A549 (cell line): Measurements from ENCODE around the gene KCNJ14. TPM values are rescaled to one million over a fixed set of nuclear protein-coding genes. Genes with fewer than 3 reads are reported as not detected.

ENCODE experiments used
- polyA plus RNA-seq, 4 experiments: library from polyadenylated mRNA; depleted of rRNA in 3 of 4; stranded (reverse); fragments of >200 nt; fragmentation: RNase III in 1 of 4; extraction: RNeasy Plus Mini Kit Qiagen cat#74134 plus additional on column Dnase treatment in 1 of 4; gene quantifications; 2 replicates in 3 of 4; 3 replicates in 1 of 4; pipeline ENCODE4 v1.2.3, GENCODE V29; 2011 to 2017

Gene KCNJ14
- polyA plus RNA-seq, 2 of the 4 experiments (the other 2 are of a cell fraction) = 1.3 to 1.9 TPM

Other genes with a start within 250 kb of the KCNJ14 start
- gene CARD8, start 199.7 kb upstream of the KCNJ14 start, polyA plus RNA-seq (2011; rRNA removed) = 27.4 and 34.7 TPM in 2 replicates
- 27.2 to 27.5 TPM (median 27.5 TPM) in 3 replicates for gene CARD8, start 199.7 kb upstream of the KCNJ14 start, polyA plus RNA-seq (2017; fragmentation: RNase III; extraction: RNeasy Plus Mini Kit Qiagen cat#74134 plus additional on column Dnase treatment)
- 3.1 and 3.5 TPM in 2 replicates for gene ZNF114, start 185.5 kb upstream of the KCNJ14 start, polyA plus RNA-seq (2011; rRNA removed)
- gene ZNF114, start 185.5 kb upstream of the KCNJ14 start, polyA plus RNA-seq (2017; fragmentation: RNase III; extraction: RNeasy Plus Mini Kit Qiagen cat#74134 plus additional on column Dnase treatment) = 4.3 to 5.6 TPM (median 4.6 TPM) in 3 replicates
- 147 and 210 TPM in 2 replicates for gene EMP3, start 130.0 kb upstream of the KCNJ14 start, polyA plus RNA-seq (2011; rRNA removed)
- 564 to 580 TPM (median 566 TPM) in 3 replicates for gene EMP3, start 130.0 kb upstream of the KCNJ14 start, polyA plus RNA-seq (2017; fragmentation: RNase III; extraction: RNeasy Plus Mini Kit Qiagen cat#74134 plus additional on column Dnase treatment)
- 7.4 and 7.6 TPM in 2 replicates for gene TMEM143, start 91.6 kb upstream of the KCNJ14 start, polyA plus RNA-seq (2011; rRNA removed)
- gene TMEM143, start 91.6 kb upstream of the KCNJ14 start, polyA plus RNA-seq (2017; fragmentation: RNase III; extraction: RNeasy Plus Mini Kit Qiagen cat#74134 plus additional on column Dnase treatment) = 6.3 to 7.0 TPM (median 6.4 TPM) in 3 replicates
- 2.3 and 2.9 TPM in 2 replicates for gene SYNGR4, start 91.2 kb upstream of the KCNJ14 start, polyA plus RNA-seq (2011; rRNA removed)
- gene SYNGR4, start 91.2 kb upstream of the KCNJ14 start, polyA plus RNA-seq (2017; fragmentation: RNase III; extraction: RNeasy Plus Mini Kit Qiagen cat#74134 plus additional on column Dnase treatment) = 2.5 to 4.4 TPM (median 2.9 TPM) in 3 replicates
- 200 and 270 TPM in 2 replicates for gene KDELR1, start 64.0 kb upstream of the KCNJ14 start, polyA plus RNA-seq (2011; rRNA removed)
- 280 to 318 TPM (median 302 TPM) in 3 replicates for gene KDELR1, start 64.0 kb upstream of the KCNJ14 start, polyA plus RNA-seq (2017; fragmentation: RNase III; extraction: RNeasy Plus Mini Kit Qiagen cat#74134 plus additional on column Dnase treatment)
- 2.6 and 3.4 TPM in 2 replicates for gene GRIN2D, start 61.9 kb upstream of the KCNJ14 start, polyA plus RNA-seq (2011; rRNA removed)
- gene GRIN2D, start 61.9 kb upstream of the KCNJ14 start, polyA plus RNA-seq (2017; fragmentation: RNase III; extraction: RNeasy Plus Mini Kit Qiagen cat#74134 plus additional on column Dnase treatment) = 5.8 to 6.8 TPM (median 6.3 TPM) in 3 replicates
- gene GRWD1, start 9.6 kb upstream of the KCNJ14 start, polyA plus RNA-seq (2011; rRNA removed) = 40.0 and 48.1 TPM in 2 replicates
- 82.1 to 87.0 TPM (median 84.2 TPM) in 3 replicates for gene GRWD1, start 9.6 kb upstream of the KCNJ14 start, polyA plus RNA-seq (2017; fragmentation: RNase III; extraction: RNeasy Plus Mini Kit Qiagen cat#74134 plus additional on column Dnase treatment)
- gene CYTH2, start 13.8 kb downstream of the KCNJ14 start, polyA plus RNA-seq (2011; rRNA removed) = 33.4 and 36.9 TPM in 2 replicates
- gene CYTH2, start 13.8 kb downstream of the KCNJ14 start, polyA plus RNA-seq (2017; fragmentation: RNase III; extraction: RNeasy Plus Mini Kit Qiagen cat#74134 plus additional on column Dnase treatment) = 42.3 to 55.4 TPM (median 50.5 TPM) in 3 replicates
- gene LMTK3, start 56.3 kb downstream of the KCNJ14 start, polyA plus RNA-seq (2011; rRNA removed) = 0.62 and 0.95 TPM in 2 replicates
- 4.6 to 6.1 TPM (median 5.6 TPM) in 3 replicates for gene LMTK3, start 56.3 kb downstream of the KCNJ14 start, polyA plus RNA-seq (2017; fragmentation: RNase III; extraction: RNeasy Plus Mini Kit Qiagen cat#74134 plus additional on column Dnase treatment)
- gene SULT2B1, start 96.6 kb downstream of the KCNJ14 start, polyA plus RNA-seq (2011; rRNA removed) = 22.2 and 22.4 TPM in 2 replicates
- gene SULT2B1, start 96.6 kb downstream of the KCNJ14 start, polyA plus RNA-seq (2017; fragmentation: RNase III; extraction: RNeasy Plus Mini Kit Qiagen cat#74134 plus additional on column Dnase treatment) = 30.1 to 36.5 TPM (median 34.3 TPM) in 3 replicates
- gene SPACA4, start 151.2 kb downstream of the KCNJ14 start, polyA plus RNA-seq (2011; rRNA removed) = 0.08 and 0.09 TPM in 2 replicates
- gene SPACA4, start 151.2 kb downstream of the KCNJ14 start, polyA plus RNA-seq (2017; fragmentation: RNase III; extraction: RNeasy Plus Mini Kit Qiagen cat#74134 plus additional on column Dnase treatment) = 0.12 to 0.13 TPM in 2 of 3 replicates, not detected in the other
- 0.16 and 0.45 TPM in 2 replicates for gene FAM83E, start 159.5 kb downstream of the KCNJ14 start, polyA plus RNA-seq (2011; rRNA removed)
- 0.24 to 0.45 TPM (median 0.41 TPM) in 3 replicates for gene FAM83E, start 159.5 kb downstream of the KCNJ14 start, polyA plus RNA-seq (2017; fragmentation: RNase III; extraction: RNeasy Plus Mini Kit Qiagen cat#74134 plus additional on column Dnase treatment)
- 1,390 and 1,780 TPM in 2 replicates for gene RPL18, start 163.6 kb downstream of the KCNJ14 start, polyA plus RNA-seq (2011; rRNA removed)
- gene RPL18, start 163.6 kb downstream of the KCNJ14 start, polyA plus RNA-seq (2017; fragmentation: RNase III; extraction: RNeasy Plus Mini Kit Qiagen cat#74134 plus additional on column Dnase treatment) = 2,568 to 2,696 TPM (median 2,647 TPM) in 3 replicates
- gene SPHK2, start 163.9 kb downstream of the KCNJ14 start, polyA plus RNA-seq (2011; rRNA removed) = 5.5 and 6.1 TPM in 2 replicates
- gene SPHK2, start 163.9 kb downstream of the KCNJ14 start, polyA plus RNA-seq (2017; fragmentation: RNase III; extraction: RNeasy Plus Mini Kit Qiagen cat#74134 plus additional on column Dnase treatment) = 14.7 to 18.3 TPM (median 17.1 TPM) in 3 replicates
- gene DBP, start 181.8 kb downstream of the KCNJ14 start, polyA plus RNA-seq (2011; rRNA removed) = 1.8 and 2.5 TPM in 2 replicates
- 3.8 to 5.5 TPM (median 4.1 TPM) in 3 replicates for gene DBP, start 181.8 kb downstream of the KCNJ14 start, polyA plus RNA-seq (2017; fragmentation: RNase III; extraction: RNeasy Plus Mini Kit Qiagen cat#74134 plus additional on column Dnase treatment)
- 8.8 and 9.8 TPM in 2 replicates for gene CA11, start 190.6 kb downstream of the KCNJ14 start, polyA plus RNA-seq (2011; rRNA removed)
- 12.8 to 21.0 TPM (median 17.5 TPM) in 3 replicates for gene CA11, start 190.6 kb downstream of the KCNJ14 start, polyA plus RNA-seq (2017; fragmentation: RNase III; extraction: RNeasy Plus Mini Kit Qiagen cat#74134 plus additional on column Dnase treatment)
- gene NTN5, start 217.4 kb downstream of the KCNJ14 start, polyA plus RNA-seq (2011; rRNA removed) = 0.22 and 0.41 TPM in 2 replicates
- 0.18 to 0.44 TPM (median 0.28 TPM) in 3 replicates for gene NTN5, start 217.4 kb downstream of the KCNJ14 start, polyA plus RNA-seq (2017; fragmentation: RNase III; extraction: RNeasy Plus Mini Kit Qiagen cat#74134 plus additional on column Dnase treatment)
- not detected in 2 replicates for gene FUT2, start 240.4 kb downstream of the KCNJ14 start, polyA plus RNA-seq (2011; rRNA removed)
- not detected in 3 replicates for gene FUT2, start 240.4 kb downstream of the KCNJ14 start, polyA plus RNA-seq (2017; fragmentation: RNase III; extraction: RNeasy Plus Mini Kit Qiagen cat#74134 plus additional on column Dnase treatment)